Testis (tissue), 2 donors: ENCODE measurements around the gene LLGL2.

ENCODE experiments used
- POLR2A ChIP-seq: fragments of 450-650 bp; IDR thresholded peaks from one replicate; pipeline ENCODE4 v1.6.1; 2017; ENCODE audit warnings: antibody characterized with exemption, mild to moderate bottlenecking, moderate library complexity
- TF ChIP-seq, protein P1 (sequence below), 3 experiments: fragments of 450-650 bp in 2 of 3; fragments of 200-600 bp in 1 of 3; sonication (generic) in 1 of 3; IDR thresholded peaks; one replicate each; pipeline ENCODE4 v1.5.1; 2016 to 2019; ENCODE audit warnings: antibody characterized with exemption in 3 of 3, mild to moderate bottlenecking in 2 of 3, moderate library complexity in 1 of 3

- TF ChIP-seq, protein P1, sequence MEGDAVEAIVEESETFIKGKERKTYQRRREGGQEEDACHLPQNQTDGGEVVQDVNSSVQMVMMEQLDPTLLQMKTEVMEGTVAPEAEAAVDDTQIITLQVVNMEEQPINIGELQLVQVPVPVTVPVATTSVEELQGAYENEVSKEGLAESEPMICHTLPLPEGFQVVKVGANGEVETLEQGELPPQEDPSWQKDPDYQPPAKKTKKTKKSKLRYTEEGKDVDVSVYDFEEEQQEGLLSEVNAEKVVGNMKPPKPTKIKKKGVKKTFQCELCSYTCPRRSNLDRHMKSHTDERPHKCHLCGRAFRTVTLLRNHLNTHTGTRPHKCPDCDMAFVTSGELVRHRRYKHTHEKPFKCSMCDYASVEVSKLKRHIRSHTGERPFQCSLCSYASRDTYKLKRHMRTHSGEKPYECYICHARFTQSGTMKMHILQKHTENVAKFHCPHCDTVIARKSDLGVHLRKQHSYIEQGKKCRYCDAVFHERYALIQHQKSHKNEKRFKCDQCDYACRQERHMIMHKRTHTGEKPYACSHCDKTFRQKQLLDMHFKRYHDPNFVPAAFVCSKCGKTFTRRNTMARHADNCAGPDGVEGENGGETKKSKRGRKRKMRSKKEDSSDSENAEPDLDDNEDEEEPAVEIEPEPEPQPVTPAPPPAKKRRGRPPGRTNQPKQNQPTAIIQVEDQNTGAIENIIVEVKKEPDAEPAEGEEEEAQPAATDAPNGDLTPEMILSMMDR (IDR thresholded peaks at IDR 0.05): no peak
- no peak for TF ChIP-seq POLR2A
Measured at GRCh38 chr17:75584849-75585175, 59.3 kb downstream of the LLGL2 start.
